Gastroesophageal sphincter (tissue), 3 donors: Measurements from ENCODE around the gene MACROH2A1.

Experiments used
- CTCF ChIP-seq, 4 experiments: fragments of 200-600 bp in 2 of 4; fragments of 450-650 bp in 2 of 4; sonication (generic) in 1 of 4; IDR thresholded peaks; one replicate each; pipeline ENCODE4 v1.5.1; 2017 to 2019; ENCODE audit warnings: antibody characterized with exemption in 4 of 4, mild to moderate bottlenecking in 2 of 4, moderate library complexity in 2 of 4
- POLR2A ChIP-seq, 2 donors: fragments of 450-650 bp; IDR thresholded peaks; one replicate each; pipeline ENCODE4 v1.6.1; 2017; ENCODE audit warnings: antibody characterized with exemption in 2 of 2, mild to moderate bottlenecking in 2 of 2, moderate library complexity in 1 of 2
- POLR2AphosphoS5 ChIP-seq: sonication (generic); formaldehyde crosslinking; IDR thresholded peaks from one replicate; pipeline ENCODE4 v1.6.1; 2017; ENCODE audit warnings: antibody characterized with exemption

- TF ChIP-seq POLR2AphosphoS5 (no peak), POLR2A (IDR thresholded peaks at IDR 0.05) (no peak), CTCF (IDR thresholded peaks at IDR 0.05) (no peak)
Observed at GRCh38 chr5:135367554-135367953, 31.5 kb downstream of the MACROH2A1 start.
